B cell (primary cell): ENCODE results near the gene MAP3K4. TPM values are rescaled to one million over a fixed set of nuclear protein-coding genes. Genes with fewer than 3 reads are reported as not detected.

ENCODE experiments used
- ATAC-seq: fragments of 200-7000 bp; cut with Tn5 transposase; one replicate; pipeline ENCODE4 v1.10.0; 2021; ENCODE audit warnings: low read depth, mild to moderate bottlenecking, moderate number of reproducible peaks, moderate library complexity
- CTCF ChIA-PET: fragments of 350-600 bp; sonication (Branson Sonifier 250); formaldehyde crosslinking; loops from one replicate; lab custom pipeline; 2021; ENCODE audit warnings: antibody characterized with exemption, inconsistent platforms; lab: Charles Lee
- POLR2A ChIA-PET: fragments of 350-600 bp; sonication (Branson Sonifier 250); formaldehyde crosslinking; loops from one replicate; lab custom pipeline; 2021; ENCODE audit warnings: antibody characterized with exemption; lab: Charles Lee
- DNase-seq: peaks from one replicate; pipeline ENCODE4 v3.0.0; 2013
- H2AFZ ChIP-seq: 2 replicates; pipeline ENCODE4 v1.6.1; 2012; ENCODE audit warnings: mild to moderate bottlenecking, low read depth, low read length; ENCODE audit not compliant: insufficient read depth, poor library complexity, severe bottlenecking
- H3K27ac ChIP-seq, 2 donors: 1 replicate in 1 of 2; 2 replicates in 1 of 2; pipeline ENCODE4 v1.5.1; 2012 to 2013; ENCODE audit warnings: low read length in 2 of 2, mild to moderate bottlenecking in 2 of 2, moderate library complexity in 1 of 2
- H3K27me3 ChIP-seq, 4 experiments: fragments of 200-600 bp in 1 of 4; sonication (generic) in 1 of 4; replicated peaks in 1 of 4; 1 replicate in 2 of 4; 2 replicates in 2 of 4; pipeline versions ENCODE4 v1.6.1 to v1.7.0; 2013 to 2016; ENCODE audit warnings: low read length in 3 of 4, mild to moderate bottlenecking in 2 of 4, mixed read lengths in 1 of 4, moderate library complexity in 1 of 4; ENCODE audit not compliant: insufficient read depth in 4 of 4, control insufficient read depth in 3 of 4; ENCODE audit errors: control extremely low read depth in 1 of 4
- H3K36me3 ChIP-seq, 2 experiments: replicated peaks in 1 of 2; 1 replicate in 1 of 2; 2 replicates in 1 of 2; pipeline versions ENCODE4 v1.6.1 to v1.7.1; 2013; ENCODE audit warnings: low read length in 1 of 2; ENCODE audit not compliant: insufficient read depth in 2 of 2, control insufficient read depth in 1 of 2; ENCODE audit errors: control extremely low read depth in 1 of 2, extremely low read depth in 1 of 2
- H3K4me1 ChIP-seq, 2 donors: fragments of 200-600 bp in 1 of 2; sonication (generic) in 1 of 2; 1 replicate in 1 of 2; 2 replicates in 1 of 2; pipeline versions ENCODE4 v1.5.1 to v1.6.1; 2013 to 2017; ENCODE audit warnings: low read length in 2 of 2; ENCODE audit not compliant: control insufficient read depth in 2 of 2, insufficient read depth in 2 of 2
- H3K4me2 ChIP-seq: replicated peaks from 2 replicates; pipeline ENCODE3; 2012; ENCODE audit warnings: mild to moderate bottlenecking, low read depth, low read length; ENCODE audit not compliant: poor library complexity, severe bottlenecking
- H3K4me3 ChIP-seq, 5 experiments: fragments of 200-600 bp in 1 of 5; sonication (generic) in 1 of 5; 1 replicate in 3 of 5; 2 replicates in 2 of 5; pipeline versions ENCODE4 v1.5.1 to v1.7.0; 2011 to 2016; ENCODE audit warnings: low read length in 4 of 5, mild to moderate bottlenecking in 4 of 5, low read depth in 2 of 5, control low read depth in 1 of 5, moderate library complexity in 1 of 5; ENCODE audit not compliant: insufficient read depth in 1 of 5; ENCODE audit errors: control extremely low read depth in 1 of 5, extremely low read depth in 1 of 5
- H3K79me2 ChIP-seq: fragments of 200-600 bp; sonication (generic); one replicate; pipeline ENCODE4 v1.6.0; 2016; ENCODE audit warnings: low read length; ENCODE audit not compliant: control insufficient read depth, insufficient read depth
- H3K9ac ChIP-seq: fragments of 200-600 bp; sonication (generic); 2 replicates; pipeline ENCODE4 v1.6.1; 2017; ENCODE audit warnings: mild to moderate bottlenecking, low read length, moderate library complexity
- H3K9me3 ChIP-seq, 3 donors: one replicate each; pipeline versions ENCODE4 v1.6.1 to v1.7.1; 2013; ENCODE audit warnings: low read length in 2 of 3; ENCODE audit not compliant: control insufficient read depth in 2 of 3, insufficient read depth in 1 of 3; ENCODE audit errors: control extremely low read depth in 1 of 3
- H4K20me1 ChIP-seq: 2 replicates; pipeline ENCODE4 v1.6.0; 2012; ENCODE audit warnings: mild to moderate bottlenecking, low read length; ENCODE audit not compliant: insufficient read depth, control insufficient read depth, poor library complexity, severe bottlenecking
- H3K27ac Mint-ChIP-seq: one replicate; pipeline ENCODE4 v1.8.0; 2021; ENCODE audit warnings: mixed read lengths
- H3K27me3 Mint-ChIP-seq: one replicate; pipeline ENCODE4 v1.8.0; 2021; ENCODE audit warnings: mixed read lengths
- H3K4me1 Mint-ChIP-seq: one replicate; pipeline ENCODE4 v1.8.0; 2021; ENCODE audit warnings: mixed read lengths
- H3K4me3 Mint-ChIP-seq: one replicate; pipeline ENCODE4 v1.8.0; 2021; ENCODE audit warnings: mixed read lengths
- H3K9me3 Mint-ChIP-seq: one replicate; pipeline ENCODE4 v1.8.0; 2022; ENCODE audit warnings: mixed read lengths; ENCODE audit not compliant: insufficient read depth
- CTCF ChIP-seq: fragments of 200-600 bp; IDR thresholded peaks from one replicate; pipeline ENCODE4 v1.8.0; 2022; ENCODE audit warnings: antibody characterized with exemption, mild to moderate bottlenecking
- EZH2 ChIP-seq: IDR thresholded peaks from 2 replicates; pipeline ENCODE4 v1.6.1; 2012; ENCODE audit warnings: borderline replicate concordance, low read depth, mild to moderate bottlenecking, moderate library complexity, low read length; ENCODE audit not compliant: insufficient read depth, poor library complexity, severe bottlenecking
- WGBS: methylation state at CpG from one replicate; pipeline ENCODE4 v1.1.5; 2013; ENCODE audit warnings: missing lambda C conversion rate; ENCODE audit not compliant: insufficient coverage; 5-methylcytosine and 5-hydroxymethylcytosine counted together
- intact Hi-C: fragments of 100-400 bp; cut with micrococcal nuclease; formaldehyde crosslinking; loops from one replicate; pipeline ENCODE4 v1.10.0; 2022
- polyA plus RNA-seq: library from polyadenylated mRNA; depleted of rRNA; stranded (reverse); fragments of >200 nt; gene quantifications from 2 replicates; pipeline ENCODE4 v1.2.3, GENCODE V29; 2012
- total RNA-seq, 2 donors: library from RNA; stranded (reverse); fragments of 120-200 nt in 1 of 2; gene quantifications; 1 replicate in 1 of 2; 2 replicates in 1 of 2; pipeline versions ENCODE4 v1.2.3 to v1.2.4, GENCODE V29; 2013 to 2022

Gene MAP3K4
- total and polyA plus RNA-seq, 2 donors (not counting 1 experiment from before 2014, with no cell fraction given) = 24.4 to 105 TPM

GRCh38 chr6:161009991-161010390 is 18.4 kb downstream of the MAP3K4 start:
- no peaks in the 10 kb centered on the region for H3K36me3 ChIP-seq
- ATAC-seq (no peak), DNase-seq (no peak)
- peaks cover 30% of the 10 kb centered on the region for H3K4me1 Mint-ChIP-seq
- no peak overlapping the region for H3K4me3 ChIP-seq
- H3K9me3 Mint-ChIP-seq = peaks cover 2% of the 10 kb centered on the region
- peaks cover 91% of the 10 kb centered on the region for H3K79me2 ChIP-seq
- H4K20me1 ChIP-seq = peaks cover 51% of the 10 kb centered on the region
- H3K27ac ChIP-seq = no peak overlapping the region
- no peaks in the 10 kb centered on the region for H3K27me3 Mint-ChIP-seq
- no peaks in the 10 kb centered on the region for H3K4me1 ChIP-seq
- intact Hi-C loops = no loop called here
- no peak overlapping the region for H3K4me3 Mint-ChIP-seq
- H3K9ac ChIP-seq = no peak overlapping the region
- no CpG with 5 or more reads among the region's 3 CpGs for WGBS
- H3K4me2 ChIP-seq = no peak overlapping the region
- no peak overlapping the region for H3K27ac Mint-ChIP-seq
- ChIA-PET CTCF (no interaction called here), POLR2A (no interaction called here)
- TF ChIP-seq CTCF (no peak), EZH2 (no peak)
- H3K27me3 ChIP-seq = no peaks in the 10 kb centered on the region
- H2AFZ ChIP-seq = no peak overlapping the region
- no peaks in the 10 kb centered on the region for H3K9me3 ChIP-seq

- DNase-seq (no peak), ATAC-seq (no peak)
- H3K4me1 Mint-ChIP-seq = peaks cover 30% of the 10 kb centered on the region
- H3K4me3 ChIP-seq = no peak overlapping the region
- POLR2A ChIA-PET = no interaction called here
- no peak overlapping the region for H3K4me2 ChIP-seq
- no peak overlapping the region for H3K9ac ChIP-seq
- H3K27ac Mint-ChIP-seq = no peak overlapping the region
- intact Hi-C loops = no loop called here
- no CpG with 5 or more reads among the region's 1 CpG for WGBS
- no peaks in the 10 kb centered on the region for H3K27me3 Mint-ChIP-seq
- peaks cover 54% of the 10 kb centered on the region for H4K20me1 ChIP-seq
- H3K9me3 ChIP-seq = no peaks in the 10 kb centered on the region
- peaks cover 91% of the 10 kb centered on the region for H3K79me2 ChIP-seq
- CTCF ChIA-PET = no interaction called here
- TF ChIP-seq EZH2 (no peak), CTCF (no peak)
- H3K4me3 Mint-ChIP-seq = no peak overlapping the region
- H3K27ac ChIP-seq = no peak overlapping the region
- H3K9me3 Mint-ChIP-seq = peaks cover 2% of the 10 kb centered on the region
- no peak overlapping the region for H2AFZ ChIP-seq
- H3K4me1 ChIP-seq = no peaks in the 10 kb centered on the region
- no peaks in the 10 kb centered on the region for H3K36me3 ChIP-seq
- H3K27me3 ChIP-seq = no peaks in the 10 kb centered on the region
Measured at GRCh38 chr6:161010418-161010817, 18.8 kb downstream of the MAP3K4 start.
